GM13977 (cell line): ENCODE results near the gene P3H1.
"Not testable (repeated sequence)": the region's sequence is repeated elsewhere in the genome, so short reads cannot be mapped to it uniquely, and the experiment has no call there.

Source experiments
- DNase-seq: peaks from one replicate; pipeline ENCODE4 v3.0.0; 2012; ENCODE audit warnings: low spot score
- CTCF ChIP-seq: IDR thresholded peaks from 2 replicates; pipeline ENCODE4 v1.5.1; 2012; ENCODE audit warnings: mild to moderate bottlenecking, control low read depth; ENCODE audit not compliant: insufficient read depth; ENCODE audit errors: extremely low read depth, missing control alignments
- in situ Hi-C: fragments of 300-500 bp; cut with MboI; formaldehyde crosslinking; loops from one replicate; pipeline ENCODE4 v1.12.0; 2022; ENCODE audit warnings: low sequenced_read_pairs, low pct_unique_long_range_greater_than_20kb, mixed read lengths, inconsistent platforms; ENCODE audit not compliant: unreplicated experiment

P3H1 gene

GRCh38 chr1:42756956-42757891 lies 9.6 kb downstream of the P3H1 start:
- DNase-seq: peak; percentile 76
- TF ChIP-seq CTCF: peak; percentile 75
- in situ Hi-C loops: loop anchor here (25.0 kb wide), 1 partner anchor 305 kb away; no protein-coding TSS in a partner anchor

GRCh38 chr1:42753070-42753469 lies 13.8 kb downstream of the P3H1 start:
- in situ Hi-C loops: loop anchor here (25.0 kb wide), 1 partner anchor 309 kb away; no protein-coding TSS in a partner anchor
- DNase-seq: no peak
- TF ChIP-seq CTCF: no peak

GRCh38 chr1:42752284-42752683 lies 14.5 kb downstream of the P3H1 start:
- no peak for DNase-seq
- TF ChIP-seq CTCF: no peak
- in situ Hi-C loops: loop anchor here (25.0 kb wide), 1 partner anchor 310 kb away; no protein-coding TSS in a partner anchor

GRCh38 chr1:42751511-42752070 lies 15.2 kb downstream of the P3H1 start:
- DNase-seq: not testable (repeated sequence)
- in situ Hi-C loops: loop anchor here (25.0 kb wide), 1 partner anchor 311 kb away; no protein-coding TSS in a partner anchor

GRCh38 chr1:42750041-42750440 lies 16.8 kb downstream of the P3H1 start:
- no peak for DNase-seq
- in situ Hi-C loops: loop anchor here (25.0 kb wide), 1 partner anchor 312 kb away; no protein-coding TSS in a partner anchor

GRCh38 chr1:42748461-42749410 lies 18.1 kb downstream of the P3H1 start:
- in situ Hi-C loops: loop anchor here (10.0 to 25.0 kb wide), 2 partner anchors 174 to 411 kb away; partner anchors contain the start of gene FOXJ3
- no peak for DNase-seq
- no peak for TF ChIP-seq CTCF

More at GRCh38 chr1:42750041-42750440, 16.8 kb downstream of the P3H1 start:
- no peak for TF ChIP-seq CTCF
